IMR-90 (cell line): ENCODE measurements around the gene MGST1. TPM values are rescaled to one million over a fixed set of nuclear protein-coding genes. Genes with fewer than 3 reads are reported as not detected.

ENCODE experiments used
- ATAC-seq: fragments of 200-7000 bp; cut with Tn5 transposase; 2 replicates; pipeline ENCODE4 v1.9.1; 2020; ENCODE audit warnings: low read depth, mild to moderate bottlenecking, moderate library complexity
- BruUV-seq: library from RNA; stranded (reverse); fragments of 400-500 nt; replicated peaks from 2 replicates; lab custom pipeline; 2021; lab: Mats Ljungman, UMichigan
- CTCF ChIA-PET: fragments of 300-600 bp; formaldehyde crosslinking; extraction: SDS; loops from one replicate; lab custom pipeline; 2021; ENCODE audit warnings: antibody characterized with exemption; lab: Yijun Ruan, JAX
- POLR2A ChIA-PET: fragments of 300-600 bp; sonication (Branson Sonifier 250); formaldehyde crosslinking; loops from one replicate; lab custom pipeline; 2022; ENCODE audit warnings: antibody characterized with exemption; ENCODE audit not compliant: unreplicated experiment; lab: Charles Lee
- DNase-seq: peaks from one replicate; pipeline ENCODE4 v3.0.0; 2013
- H2AFZ ChIP-seq: replicated peaks from 2 replicates; pipeline ENCODE3; 2013; ENCODE audit warnings: low read length, mild to moderate bottlenecking; ENCODE audit not compliant: poor library complexity
- H2AK5ac ChIP-seq: 2 replicates; pipeline ENCODE4 v1.6.1; 2013; ENCODE audit warnings: low read depth, low read length, inconsistent platforms
- H2AK9ac ChIP-seq: replicated peaks from 2 replicates; pipeline ENCODE3; 2013; ENCODE audit warnings: mild to moderate bottlenecking, low read depth, low read length, moderate library complexity; ENCODE audit not compliant: poor library complexity
- H2BK120ac ChIP-seq: 2 replicates; pipeline ENCODE4 v1.6.1; 2013; ENCODE audit warnings: low read depth, low read length, inconsistent platforms
- H2BK15ac ChIP-seq: 3 replicates; pipeline ENCODE4 v1.6.1; 2013; ENCODE audit warnings: low read depth, low read length, inconsistent platforms
- H2BK20ac ChIP-seq: 2 replicates; pipeline ENCODE4 v1.6.1; 2013; ENCODE audit warnings: low read depth, mild to moderate bottlenecking, inconsistent platforms, low read length, moderate library complexity
- H2BK5ac ChIP-seq: 2 replicates; pipeline ENCODE4 v1.6.1; 2013; ENCODE audit warnings: mild to moderate bottlenecking, low read depth, low read length, inconsistent platforms; ENCODE audit not compliant: poor library complexity, severe bottlenecking
- H3K14ac ChIP-seq: replicated peaks from 2 replicates; pipeline ENCODE4 v1.6.1; 2013; ENCODE audit warnings: low read depth, low read length, inconsistent platforms
- H3K18ac ChIP-seq: 2 replicates; pipeline ENCODE4 v1.6.1; 2013; ENCODE audit warnings: low read depth, low read length, control low read depth
- H3K23ac ChIP-seq: 2 replicates; pipeline ENCODE4 v1.6.1; 2013; ENCODE audit warnings: low read depth, low read length, inconsistent platforms
- H3K27ac ChIP-seq: 2 replicates; pipeline ENCODE4 v1.5.1; 2013; ENCODE audit warnings: mild to moderate bottlenecking, control low read depth, low read length; ENCODE audit not compliant: insufficient read depth
- H3K27me3 ChIP-seq: 2 replicates; pipeline ENCODE4 v1.6.1; 2013; ENCODE audit warnings: low read length; ENCODE audit not compliant: control insufficient read depth, insufficient read depth
- H3K36me3 ChIP-seq: 2 replicates; pipeline ENCODE4 v1.6.1; 2013; ENCODE audit warnings: low read length, mixed read lengths; ENCODE audit not compliant: control insufficient read depth, insufficient read depth
- H3K4ac ChIP-seq: 2 replicates; pipeline ENCODE4 v1.6.1; 2013; ENCODE audit warnings: low read depth, low read length, inconsistent platforms
- H3K4me1 ChIP-seq: 2 replicates; pipeline ENCODE4 v1.6.1; 2013; ENCODE audit warnings: low read length, mixed read lengths; ENCODE audit not compliant: control insufficient read depth, insufficient read depth
- H3K4me2 ChIP-seq: 2 replicates; pipeline ENCODE4 v1.6.1; 2013; ENCODE audit warnings: low read depth, mild to moderate bottlenecking, control low read depth, low read length, moderate library complexity
- H3K4me3 ChIP-seq: 2 replicates; pipeline ENCODE4 v1.5.1; 2013; ENCODE audit warnings: low read depth, mild to moderate bottlenecking, control low read depth, low read length, moderate library complexity; ENCODE audit not compliant: insufficient read depth
- H3K56ac ChIP-seq: 2 replicates; pipeline ENCODE4 v1.6.1; 2013; ENCODE audit warnings: low read length, inconsistent platforms; ENCODE audit not compliant: insufficient read depth; ENCODE audit errors: extremely low read depth
- H3K79me1 ChIP-seq, 2 experiments: 2 replicates each; pipeline ENCODE4 v1.6.1; 2013; ENCODE audit warnings: low read length in 2 of 2, inconsistent platforms in 1 of 2, low read depth in 1 of 2
- H3K9ac ChIP-seq: 2 replicates; pipeline ENCODE4 v1.6.1; 2013; ENCODE audit warnings: low read depth, low read length, control low read depth
- H3K9me1 ChIP-seq: 2 replicates; pipeline ENCODE4 v1.6.1; 2013; ENCODE audit warnings: low read length, inconsistent platforms; ENCODE audit not compliant: insufficient read depth
- H3K9me3 ChIP-seq: 2 replicates; pipeline ENCODE4 v1.6.1; 2013; ENCODE audit warnings: low read length; ENCODE audit not compliant: control insufficient read depth, insufficient read depth
- H4K20me1 ChIP-seq: 2 replicates; pipeline ENCODE4 v1.6.1; 2013; ENCODE audit warnings: low read length, inconsistent platforms; ENCODE audit not compliant: insufficient read depth
- H4K5ac ChIP-seq: 2 replicates; pipeline ENCODE4 v1.6.1; 2013; ENCODE audit warnings: mild to moderate bottlenecking, low read depth, low read length, control low read depth
- H4K8ac ChIP-seq, 2 experiments: 2 replicates each; pipeline ENCODE4 v1.6.1; 2013; ENCODE audit warnings: low read depth in 2 of 2, low read length in 2 of 2, control low read depth in 1 of 2, inconsistent platforms in 1 of 2
- H4K91ac ChIP-seq: 2 replicates; pipeline ENCODE4 v1.6.1; 2013; ENCODE audit warnings: low read depth, low read length, inconsistent platforms; ENCODE audit not compliant: insufficient read depth
- BHLHE40 ChIP-seq: fragments of 150-350 bp; IDR thresholded peaks from 2 replicates; pipeline ENCODE4 v1.6.1; 2016; ENCODE audit warnings: mild to moderate bottlenecking, low read depth, low read length
- CEBPB ChIP-seq: IDR thresholded peaks from 2 replicates; pipeline ENCODE4 v1.6.1; 2012; ENCODE audit warnings: low read depth, low read length, improper control_type of control experiment
- CHD1 ChIP-seq: IDR thresholded peaks from 2 replicates; pipeline ENCODE4 v1.6.1; 2012; ENCODE audit warnings: low read depth, low read length, improper control_type of control experiment
- FOS ChIP-seq: fragments of 150-350 bp; IDR thresholded peaks from 2 replicates; pipeline ENCODE4 v1.6.1; 2016; ENCODE audit warnings: low read depth, low read length
- MAFK ChIP-seq: IDR thresholded peaks from 2 replicates; pipeline ENCODE4 v1.6.1; 2012; ENCODE audit warnings: low read depth, low read length, improper control_type of control experiment
- MAZ ChIP-seq: IDR thresholded peaks from 2 replicates; pipeline ENCODE4 v1.6.1; 2012; ENCODE audit warnings: low read depth, mild to moderate bottlenecking, low read length, improper control_type of control experiment, moderate library complexity, borderline replicate concordance
- MXI1 ChIP-seq: IDR thresholded peaks from 2 replicates; pipeline ENCODE4 v1.6.1; 2012; ENCODE audit warnings: low read depth, mild to moderate bottlenecking, low read length, moderate library complexity, borderline replicate concordance
- NFE2L2 ChIP-seq: fragments of 150-350 bp; IDR thresholded peaks from 2 replicates; pipeline ENCODE4 v1.6.1; 2016; ENCODE audit warnings: low read depth, mild to moderate bottlenecking, low read length
- POLR2A ChIP-seq: IDR thresholded peaks from 2 replicates; pipeline ENCODE4 v1.6.1; 2012; ENCODE audit warnings: mild to moderate bottlenecking, low read depth, low read length
- RAD21 ChIP-seq: IDR thresholded peaks from 2 replicates; pipeline ENCODE4 v1.6.1; 2012; ENCODE audit warnings: low read length, improper control_type of control experiment
- RCOR1 ChIP-seq: IDR thresholded peaks from 2 replicates; pipeline ENCODE4 v1.6.1; 2012; ENCODE audit warnings: mild to moderate bottlenecking, low read length, improper control_type of control experiment; ENCODE audit not compliant: insufficient replicate concordance
- RFX5 ChIP-seq: IDR thresholded peaks from 2 replicates; pipeline ENCODE4 v1.8.0; 2012; ENCODE audit warnings: low read depth, mild to moderate bottlenecking, low read length, moderate library complexity
- SMC3 ChIP-seq: fragments of 150-350 bp; IDR thresholded peaks from 2 replicates; pipeline ENCODE4 v1.6.1; 2016; ENCODE audit warnings: low read depth, mild to moderate bottlenecking, antibody characterized with exemption, low read length, moderate library complexity
- WGBS, 2 experiments: methylation state at CpG; one replicate each; pipeline versions ENCODE4 v1.1.5 to v1.1.7; 2013; ENCODE audit warnings: missing lambda C conversion rate in 2 of 2; ENCODE audit not compliant: insufficient read length in 1 of 2; ENCODE audit errors: extremely low coverage in 2 of 2; 5-methylcytosine and 5-hydroxymethylcytosine counted together
- dilution Hi-C: fragments of 300-500 bp; cut with HindIII; formaldehyde crosslinking; loops from one replicate; pipeline ENCODE4 v1.14.3; 2018; ENCODE audit warnings: low sequenced_read_pairs; ENCODE audit not compliant: unreplicated experiment
- in situ Hi-C: fragments of 300-500 bp; cut with MboI; formaldehyde crosslinking; loops from 3 replicates; pipeline ENCODE4 v1.14.3; 2019; ENCODE audit warnings: low sequenced_read_pairs, inconsistent platforms, mixed read lengths
- intact Hi-C: fragments of 100-400 bp; cut with micrococcal nuclease; formaldehyde crosslinking; loops from 2 replicates; pipeline ENCODE4 v1.10.0; 2022
- polyA plus RNA-seq, 3 experiments: library from polyadenylated mRNA; depleted of rRNA; stranded (reverse); fragments of >200 nt; gene quantifications; 2 replicates each; pipeline ENCODE4 v1.2.3, GENCODE V29; 2012; ENCODE audit warnings: low replicate concordance in 1 of 3
- total RNA-seq: library from RNA; depleted of rRNA; stranded (reverse); fragments of >200 nt; gene quantifications from 2 replicates; pipeline ENCODE4 v1.2.3, GENCODE V29; 2012
- TF ChIP-seq, protein P1 (sequence below): conservative IDR thresholded peaks from 2 replicates; pipeline ENCODE4 v1.5.1; 2012; ENCODE audit warnings: mild to moderate bottlenecking, low read depth, low read length, improper control_type of control experiment
- TF ChIP-seq, protein P2 (sequence below): fragments of 150-350 bp; IDR thresholded peaks from 2 replicates; pipeline ENCODE4 v1.6.1; 2016; ENCODE audit warnings: low read depth, mild to moderate bottlenecking, low read length, moderate library complexity, borderline replicate concordance
- TF ChIP-seq, protein P3 (sequence below): fragments of 150-350 bp; IDR thresholded peaks from 2 replicates; pipeline ENCODE4 v1.6.1; 2017; ENCODE audit warnings: mild to moderate bottlenecking, antibody characterized with exemption, low read length, low read depth

The MGST1 gene
- total and polyA plus RNA-seq, 2 of the 4 experiments (the other 2 are of a cell fraction): 105 to 280 TPM

DNA sequence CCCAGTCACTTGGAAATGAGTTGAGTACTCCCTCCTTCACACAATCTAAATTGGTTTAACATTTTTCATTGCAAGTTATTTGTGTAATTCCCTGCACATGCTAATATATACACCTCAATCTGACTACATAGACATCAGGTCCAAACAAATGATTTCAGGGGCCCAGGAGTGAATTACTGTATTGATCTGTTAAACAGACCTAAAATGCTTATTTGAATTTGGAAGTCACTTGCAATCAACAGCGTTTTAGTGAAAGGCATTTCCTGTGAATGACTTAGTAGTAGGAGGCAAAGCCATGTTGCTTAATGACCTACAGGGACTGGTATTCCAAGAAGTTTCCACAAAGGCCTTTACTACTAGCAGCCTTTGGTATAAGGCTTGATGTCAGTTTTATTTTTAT, 47.3 kb upstream of the MGST1 start:
- CTCF ChIA-PET: no interaction called here
- POLR2A ChIA-PET: no interaction called here

More for the DNA sequence above, 47.3 kb upstream of the MGST1 start:
- H3K4me3 ChIP-seq: no peak overlapping the region
- H2BK120ac ChIP-seq: no peak overlapping the region
- no peak overlapping the region for H2BK15ac ChIP-seq
- ATAC-seq (no peak), DNase-seq (peak; percentile 11)
- intact Hi-C loops (no loop called here), in situ Hi-C loops (no loop called here), dilution Hi-C loops (no loop called here)
- H2AFZ ChIP-seq: no peak overlapping the region
- no peaks in the 10 kb centered on the region for H3K9me3 ChIP-seq
- no peak overlapping the region for H2BK20ac ChIP-seq
- no peak overlapping the region for H4K91ac ChIP-seq
- H3K27ac ChIP-seq: no peak overlapping the region
- H3K27me3 ChIP-seq: no peaks in the 10 kb centered on the region; the same call in 1 of the 2 replicates
- H4K8ac ChIP-seq: no peak overlapping the region
- H3K79me1 ChIP-seq: no peaks in the 10 kb centered on the region
- H3K4me1 ChIP-seq: no peaks in the 10 kb centered on the region
- H3K9me1 ChIP-seq: no peaks in the 10 kb centered on the region
- H3K18ac ChIP-seq: no peak overlapping the region
- no TSS peak for BruUV-seq
- TF ChIP-seq RCOR1: no peak
- TF ChIP-seq, protein P1, sequence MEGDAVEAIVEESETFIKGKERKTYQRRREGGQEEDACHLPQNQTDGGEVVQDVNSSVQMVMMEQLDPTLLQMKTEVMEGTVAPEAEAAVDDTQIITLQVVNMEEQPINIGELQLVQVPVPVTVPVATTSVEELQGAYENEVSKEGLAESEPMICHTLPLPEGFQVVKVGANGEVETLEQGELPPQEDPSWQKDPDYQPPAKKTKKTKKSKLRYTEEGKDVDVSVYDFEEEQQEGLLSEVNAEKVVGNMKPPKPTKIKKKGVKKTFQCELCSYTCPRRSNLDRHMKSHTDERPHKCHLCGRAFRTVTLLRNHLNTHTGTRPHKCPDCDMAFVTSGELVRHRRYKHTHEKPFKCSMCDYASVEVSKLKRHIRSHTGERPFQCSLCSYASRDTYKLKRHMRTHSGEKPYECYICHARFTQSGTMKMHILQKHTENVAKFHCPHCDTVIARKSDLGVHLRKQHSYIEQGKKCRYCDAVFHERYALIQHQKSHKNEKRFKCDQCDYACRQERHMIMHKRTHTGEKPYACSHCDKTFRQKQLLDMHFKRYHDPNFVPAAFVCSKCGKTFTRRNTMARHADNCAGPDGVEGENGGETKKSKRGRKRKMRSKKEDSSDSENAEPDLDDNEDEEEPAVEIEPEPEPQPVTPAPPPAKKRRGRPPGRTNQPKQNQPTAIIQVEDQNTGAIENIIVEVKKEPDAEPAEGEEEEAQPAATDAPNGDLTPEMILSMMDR: no peak
- TF ChIP-seq NFE2L2: no peak
- no peak for TF ChIP-seq RFX5
- TF ChIP-seq, protein P2, sequence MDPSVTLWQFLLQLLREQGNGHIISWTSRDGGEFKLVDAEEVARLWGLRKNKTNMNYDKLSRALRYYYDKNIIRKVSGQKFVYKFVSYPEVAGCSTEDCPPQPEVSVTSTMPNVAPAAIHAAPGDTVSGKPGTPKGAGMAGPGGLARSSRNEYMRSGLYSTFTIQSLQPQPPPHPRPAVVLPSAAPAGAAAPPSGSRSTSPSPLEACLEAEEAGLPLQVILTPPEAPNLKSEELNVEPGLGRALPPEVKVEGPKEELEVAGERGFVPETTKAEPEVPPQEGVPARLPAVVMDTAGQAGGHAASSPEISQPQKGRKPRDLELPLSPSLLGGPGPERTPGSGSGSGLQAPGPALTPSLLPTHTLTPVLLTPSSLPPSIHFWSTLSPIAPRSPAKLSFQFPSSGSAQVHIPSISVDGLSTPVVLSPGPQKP: no peak
- TF ChIP-seq CEBPB: no peak
- no peak for TF ChIP-seq RAD21
- TF ChIP-seq MAFK: no peak
- no peak for TF ChIP-seq CHD1
- TF ChIP-seq, protein P3, sequence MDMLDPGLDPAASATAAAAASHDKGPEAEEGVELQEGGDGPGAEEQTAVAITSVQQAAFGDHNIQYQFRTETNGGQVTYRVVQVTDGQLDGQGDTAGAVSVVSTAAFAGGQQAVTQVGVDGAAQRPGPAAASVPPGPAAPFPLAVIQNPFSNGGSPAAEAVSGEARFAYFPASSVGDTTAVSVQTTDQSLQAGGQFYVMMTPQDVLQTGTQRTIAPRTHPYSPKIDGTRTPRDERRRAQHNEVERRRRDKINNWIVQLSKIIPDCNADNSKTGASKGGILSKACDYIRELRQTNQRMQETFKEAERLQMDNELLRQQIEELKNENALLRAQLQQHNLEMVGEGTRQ: no peak
- TF ChIP-seq BHLHE40: no peak
- TF ChIP-seq POLR2A: no peak
- no peak for TF ChIP-seq MAZ
- TF ChIP-seq FOS: no peak
- no peak for TF ChIP-seq MXI1
- no peak for TF ChIP-seq SMC3
- H4K20me1 ChIP-seq: no peaks in the 10 kb centered on the region
- H3K36me3 ChIP-seq: no peaks in the 10 kb centered on the region
- H3K56ac ChIP-seq: no peak overlapping the region
- H2BK5ac ChIP-seq: no peak overlapping the region
- WGBS, 2 experiments: no CpG with 5 or more reads among the region's 1 CpG
- H4K5ac ChIP-seq: no peak overlapping the region
- no peak overlapping the region for H2AK5ac ChIP-seq
- no peak overlapping the region for H2AK9ac ChIP-seq
- H3K23ac ChIP-seq: no peak overlapping the region
- H3K9ac ChIP-seq: no peak overlapping the region
- no peak overlapping the region for H3K14ac ChIP-seq
- no peak overlapping the region for H3K4ac ChIP-seq
- no peak overlapping the region for H3K4me2 ChIP-seq
